Stimulated activated memory B cell treated with anti-CD40 and anti-IgM and Interleukin-4, amounts not matched to agents 10 μg/mL and 1 μg/mL and 100 μg/mL, for 72 hours (primary cell): Measurements from ENCODE around the gene LMBRD2.

Experiments
- ATAC-seq: fragments of 150-1000 bp; cut with Tn5 transposase; 2 replicates; pipeline ENCODE4 v1.10.0; 2021
- H3K27ac Mint-ChIP-seq: one replicate; pipeline ENCODE4 v1.8.0; 2022; ENCODE audit warnings: mild to moderate bottlenecking, mixed read lengths
- H3K27me3 Mint-ChIP-seq: one replicate; pipeline ENCODE4 v1.8.0; 2022; ENCODE audit warnings: mixed read lengths
- H3K36me3 Mint-ChIP-seq: one replicate; pipeline ENCODE4 v1.8.0; 2022; ENCODE audit warnings: mixed read lengths
- H3K4me1 Mint-ChIP-seq: one replicate; pipeline ENCODE4 v1.8.0; 2022; ENCODE audit warnings: mixed read lengths
- H3K4me3 Mint-ChIP-seq: one replicate; pipeline ENCODE4 v1.8.0; 2022; ENCODE audit warnings: mild to moderate bottlenecking, moderate library complexity, mixed read lengths
- H3K9me3 Mint-ChIP-seq: one replicate; pipeline ENCODE4 v1.8.0; 2022; ENCODE audit warnings: mixed read lengths

Gene LMBRD2

DNA sequence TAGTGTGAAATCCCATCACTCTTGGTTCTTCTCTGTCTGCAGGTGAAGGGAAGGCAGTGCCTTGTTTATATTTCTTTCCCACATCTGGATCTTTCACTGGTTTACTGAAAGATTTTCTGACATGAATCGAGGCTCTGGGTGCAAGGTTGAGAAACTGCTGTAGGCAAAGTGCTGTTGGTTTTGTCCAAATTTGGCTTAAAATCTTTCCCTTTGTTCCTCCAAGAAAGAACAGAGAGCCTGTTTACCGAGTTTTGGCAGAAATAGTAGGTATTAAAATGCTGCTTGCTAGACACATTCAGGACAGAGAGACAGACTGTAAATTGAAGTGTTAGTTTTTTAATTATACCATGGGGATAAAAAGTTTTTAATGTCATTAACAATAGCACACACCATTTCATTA lies 21.7 kb upstream of the LMBRD2 start:
- Mint-ChIP-seq H3K4me1 (peaks cover 10% of the 10 kb centered on the region), H3K9me3 (no peaks in the 10 kb centered on the region), H3K27me3 (no peaks in the 10 kb centered on the region), H3K4me3 (no peak overlapping the region), H3K36me3 (peaks cover 69% of the 10 kb centered on the region), H3K27ac (no peak overlapping the region)
- no peak for ATAC-seq

DNA sequence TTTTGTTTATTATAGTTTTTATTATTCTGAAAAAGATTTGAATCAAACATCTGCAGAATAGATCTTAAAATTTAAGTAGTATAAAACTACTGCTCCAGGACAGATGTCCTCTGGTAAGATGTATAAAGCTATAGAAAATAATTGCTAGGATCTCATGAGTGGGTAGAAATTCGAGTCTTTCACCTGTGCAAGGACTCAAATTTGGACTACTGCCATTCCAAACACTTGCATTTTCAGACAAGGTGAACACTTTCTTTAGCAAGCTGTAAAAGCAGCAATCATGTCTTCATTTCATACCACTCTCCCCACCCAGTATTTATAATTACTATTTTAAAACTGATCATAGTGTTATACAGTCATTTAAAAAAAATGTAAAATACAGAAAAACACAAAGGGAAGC lies 20.9 kb upstream of the LMBRD2 start:
- Mint-ChIP-seq H3K36me3 (peaks cover 76% of the 10 kb centered on the region), H3K27me3 (no peaks in the 10 kb centered on the region), H3K4me3 (no peak overlapping the region), H3K9me3 (no peaks in the 10 kb centered on the region), H3K27ac (no peak overlapping the region), H3K4me1 (peaks cover 10% of the 10 kb centered on the region)
- ATAC-seq, result no peak

DNA sequence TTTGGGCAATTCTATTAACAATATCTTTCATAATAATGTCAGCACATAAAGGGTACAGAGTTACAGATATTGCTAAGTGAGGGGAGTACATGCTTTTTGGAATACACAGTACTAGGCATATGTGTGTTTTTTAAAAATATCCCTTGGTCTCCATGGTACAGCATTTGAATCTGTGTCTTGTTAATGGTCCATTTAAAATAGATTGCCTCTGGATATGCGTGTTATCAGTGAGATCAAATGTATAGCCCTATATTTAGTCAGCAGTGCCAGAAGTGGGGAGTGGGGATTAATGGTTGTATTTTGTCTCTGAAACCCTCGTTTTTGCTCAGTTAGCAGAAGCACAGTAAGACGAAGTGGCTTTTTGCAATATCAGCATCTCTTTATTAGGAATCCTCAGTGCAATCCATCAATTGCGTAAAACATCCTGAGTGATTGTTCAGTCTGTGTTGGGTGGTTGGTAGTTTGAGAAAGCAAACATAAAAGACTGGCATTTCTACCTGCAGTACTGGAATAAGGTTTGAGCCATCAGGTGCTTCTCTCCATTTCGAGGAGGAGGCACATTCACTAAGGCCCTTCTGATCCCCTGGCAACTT lies 19.2 kb upstream of the LMBRD2 start:
- no peak overlapping the region for H3K27ac Mint-ChIP-seq
- no peaks in the 10 kb centered on the region for H3K4me1 Mint-ChIP-seq
- no peaks in the 10 kb centered on the region for H3K9me3 Mint-ChIP-seq
- H3K36me3 Mint-ChIP-seq, result peaks cover 81% of the 10 kb centered on the region
- no peak overlapping the region for H3K4me3 Mint-ChIP-seq
- no peaks in the 10 kb centered on the region for H3K27me3 Mint-ChIP-seq
- no peak for ATAC-seq

DNA sequence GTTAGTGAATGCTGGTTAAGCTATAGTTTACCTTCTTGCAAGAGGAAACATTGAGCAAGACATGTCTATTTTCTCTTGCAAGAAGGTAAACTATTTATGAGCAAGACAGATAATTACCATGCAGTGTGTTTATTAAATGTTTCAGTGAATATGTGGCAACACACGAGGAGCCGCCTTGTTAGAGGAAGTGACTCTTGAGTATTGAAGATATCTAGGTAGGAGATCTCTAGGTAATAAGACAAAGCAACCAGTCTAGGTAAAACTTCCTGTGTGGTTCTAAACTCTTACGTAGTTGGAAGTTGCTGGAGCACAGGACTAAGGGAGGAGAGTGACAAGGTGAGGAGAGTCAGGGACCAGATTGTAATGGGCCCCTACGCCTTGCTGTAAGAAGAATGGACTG lies 17.1 kb upstream of the LMBRD2 start:
- Mint-ChIP-seq H3K4me3 (no peak overlapping the region), H3K27ac (no peak overlapping the region), H3K9me3 (no peaks in the 10 kb centered on the region), H3K4me1 (peaks cover 4% of the 10 kb centered on the region), H3K36me3 (peaks cover 70% of the 10 kb centered on the region), H3K27me3 (no peaks in the 10 kb centered on the region)
- ATAC-seq, result no peak

DNA sequence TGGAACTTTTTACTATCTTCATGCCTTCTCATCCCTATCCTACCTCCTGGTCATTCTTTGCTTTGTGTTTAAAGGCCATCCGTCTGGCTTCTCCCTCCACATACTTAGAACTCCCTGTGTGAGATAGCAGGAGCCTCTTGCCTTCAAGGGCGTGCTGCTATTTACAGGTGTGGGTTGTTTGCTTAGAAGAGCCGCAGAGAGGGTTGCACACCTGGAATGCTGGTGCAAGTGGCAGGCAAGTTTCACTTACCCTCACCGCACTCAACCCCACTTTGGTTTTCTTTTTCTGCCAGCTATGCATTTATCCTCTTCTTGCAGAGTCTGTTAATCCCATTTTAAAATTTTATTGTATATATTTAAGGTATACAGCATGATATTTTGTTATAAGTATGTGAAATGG lies 12.8 kb upstream of the LMBRD2 start:
- Mint-ChIP-seq H3K4me1 (peaks cover 13% of the 10 kb centered on the region), H3K4me3 (no peak overlapping the region), H3K27ac (no peak overlapping the region), H3K9me3 (no peaks in the 10 kb centered on the region), H3K36me3 (peaks cover 73% of the 10 kb centered on the region), H3K27me3 (no peaks in the 10 kb centered on the region)
- no peak for ATAC-seq

DNA sequence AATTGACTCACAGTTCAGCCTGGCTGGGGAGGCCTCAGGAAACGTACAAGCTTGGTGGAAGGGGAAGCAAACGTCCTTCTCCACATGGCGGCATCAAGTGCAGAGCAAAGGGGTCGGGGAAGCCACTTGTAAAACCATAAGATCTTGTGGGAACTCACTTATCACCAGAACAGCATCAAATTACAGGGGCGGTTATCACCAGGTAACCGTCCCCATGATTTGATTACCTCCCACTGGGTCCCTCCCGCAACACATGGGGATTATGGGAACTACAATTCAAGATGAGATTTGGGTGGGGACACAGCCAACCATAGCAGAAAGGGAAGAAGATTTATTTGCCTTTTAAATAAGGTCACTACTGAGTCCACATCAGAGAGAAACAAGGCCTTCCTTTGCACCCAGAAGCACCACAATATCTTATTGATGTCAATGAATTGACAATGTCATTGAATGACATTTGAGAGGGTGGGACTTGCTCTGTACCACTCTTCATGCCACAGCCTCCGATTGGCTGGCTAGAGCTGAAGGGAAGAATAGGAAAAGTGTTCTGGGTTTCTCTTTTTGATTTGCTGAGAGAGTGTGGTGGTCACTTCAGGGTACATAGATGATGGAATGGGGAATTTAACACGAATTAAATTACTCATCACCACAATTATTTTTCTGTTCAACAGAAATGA lies 11.3 kb upstream of the LMBRD2 start:
- Mint-ChIP-seq H3K9me3 (no peaks in the 10 kb centered on the region), H3K27ac (no peak overlapping the region)

DNA sequence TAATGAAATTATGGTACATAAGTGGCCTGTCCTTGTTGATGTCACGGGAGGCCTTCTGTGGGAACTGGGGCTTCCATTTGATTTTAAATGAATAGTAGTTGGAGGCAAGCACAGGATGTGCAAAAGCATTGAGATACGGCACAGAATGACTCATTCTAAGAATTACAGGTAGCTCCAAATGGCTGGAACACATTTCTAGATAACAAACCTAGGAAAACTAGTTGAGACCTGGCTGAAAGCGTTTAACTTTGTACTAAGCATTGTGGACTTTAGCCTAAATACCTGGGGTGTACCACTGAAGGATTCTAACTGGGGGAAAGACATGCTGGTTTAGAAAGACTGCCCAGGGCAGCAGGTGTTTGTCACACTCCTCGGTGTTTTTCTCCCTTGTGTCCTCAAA lies 9.7 kb upstream of the LMBRD2 start:
- peaks cover 70% of the 10 kb centered on the region for H3K36me3 Mint-ChIP-seq

More for the DNA sequence above, 11.3 kb upstream of the LMBRD2 start:
- no peak overlapping the region for H3K4me3 Mint-ChIP-seq
- no peaks in the 10 kb centered on the region for H3K27me3 Mint-ChIP-seq
- ATAC-seq, result no peak
- peaks cover 19% of the 10 kb centered on the region for H3K4me1 Mint-ChIP-seq
- peaks cover 73% of the 10 kb centered on the region for H3K36me3 Mint-ChIP-seq

DNA sequence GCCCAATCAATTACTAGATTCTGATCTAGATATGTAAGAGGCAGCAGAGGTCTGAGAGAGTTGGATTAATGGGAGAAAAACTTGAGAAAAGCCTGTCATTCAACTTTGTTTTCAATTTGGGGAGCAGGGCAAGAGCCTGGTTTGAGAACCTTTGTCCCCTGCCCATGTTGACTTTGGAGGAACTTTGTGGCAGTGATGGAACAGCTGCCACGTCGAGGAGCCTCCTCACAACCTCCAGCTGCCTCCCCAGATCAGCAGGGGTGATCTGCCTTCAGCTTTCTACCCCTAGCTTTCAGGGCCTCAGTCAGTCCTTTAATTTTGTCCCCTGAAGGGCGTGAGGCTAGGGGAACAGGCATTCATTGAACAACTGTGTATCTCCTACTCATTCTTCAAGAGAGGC lies 8.9 kb upstream of the LMBRD2 start:
- no peak for ATAC-seq
- Mint-ChIP-seq H3K9me3 (no peaks in the 10 kb centered on the region), H3K27me3 (no peaks in the 10 kb centered on the region), H3K36me3 (peaks cover 71% of the 10 kb centered on the region), H3K4me3 (no peak overlapping the region), H3K4me1 (peaks cover 37% of the 10 kb centered on the region), H3K27ac (no peak overlapping the region)

More for the DNA sequence above, 9.7 kb upstream of the LMBRD2 start:
- no peaks in the 10 kb centered on the region for H3K9me3 Mint-ChIP-seq
- no peak overlapping the region for H3K27ac Mint-ChIP-seq
- H3K4me1 Mint-ChIP-seq, result peaks cover 30% of the 10 kb centered on the region
- H3K4me3 Mint-ChIP-seq, result no peak overlapping the region
- no peaks in the 10 kb centered on the region for H3K27me3 Mint-ChIP-seq
- no peak for ATAC-seq

DNA sequence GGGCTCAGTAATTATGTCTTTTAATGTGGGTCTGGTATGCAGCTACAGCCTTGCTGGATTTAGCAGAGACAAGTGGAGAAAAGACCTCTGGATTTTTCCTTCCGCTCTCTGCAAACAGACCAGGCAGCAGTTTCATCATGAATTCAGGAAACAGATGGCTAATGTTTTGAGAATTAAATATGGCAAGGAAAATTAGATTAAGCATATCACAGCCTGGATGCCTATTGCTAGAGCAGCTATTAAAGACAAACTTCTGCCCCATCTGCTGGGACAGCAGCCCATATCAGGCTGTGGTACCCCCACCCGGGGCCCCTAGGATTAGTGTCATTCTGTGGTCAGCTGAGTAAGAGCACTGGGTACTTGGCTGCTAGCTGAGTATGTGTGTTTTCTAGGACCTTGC lies 6.5 kb upstream of the LMBRD2 start:
- H3K4me1 Mint-ChIP-seq, result peaks cover 45% of the 10 kb centered on the region
- H3K9me3 Mint-ChIP-seq, result no peaks in the 10 kb centered on the region
- H3K27ac Mint-ChIP-seq, result no peak overlapping the region
- ATAC-seq, result no peak
- peaks cover 77% of the 10 kb centered on the region for H3K36me3 Mint-ChIP-seq
- H3K27me3 Mint-ChIP-seq, result no peaks in the 10 kb centered on the region
- no peak overlapping the region for H3K4me3 Mint-ChIP-seq

DNA sequence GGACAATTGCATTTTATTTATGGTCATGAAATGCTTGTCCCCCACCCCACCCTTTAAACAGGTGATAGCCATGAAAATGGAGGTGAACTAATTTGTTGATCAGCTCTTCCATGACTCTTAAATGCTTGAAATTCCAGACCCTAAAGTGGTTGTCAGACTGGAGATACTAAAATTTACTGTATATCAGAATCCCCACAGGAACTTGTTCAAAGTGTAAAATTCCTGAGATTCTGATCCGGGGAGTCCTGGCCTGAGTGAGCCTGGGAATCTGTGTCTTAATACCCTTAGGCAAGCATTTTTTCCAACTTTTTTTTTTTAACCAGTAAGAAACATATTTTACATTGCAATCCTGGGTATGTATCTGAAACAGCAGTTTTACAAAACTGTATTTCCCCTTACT lies 4.9 kb upstream of the LMBRD2 start:
- Mint-ChIP-seq H3K27ac (no peak overlapping the region), H3K4me1 (peaks cover 50% of the 10 kb centered on the region), H3K9me3 (no peaks in the 10 kb centered on the region), H3K4me3 (no peak overlapping the region), H3K36me3 (peaks cover 63% of the 10 kb centered on the region), H3K27me3 (no peaks in the 10 kb centered on the region)
- no peak for ATAC-seq

DNA sequence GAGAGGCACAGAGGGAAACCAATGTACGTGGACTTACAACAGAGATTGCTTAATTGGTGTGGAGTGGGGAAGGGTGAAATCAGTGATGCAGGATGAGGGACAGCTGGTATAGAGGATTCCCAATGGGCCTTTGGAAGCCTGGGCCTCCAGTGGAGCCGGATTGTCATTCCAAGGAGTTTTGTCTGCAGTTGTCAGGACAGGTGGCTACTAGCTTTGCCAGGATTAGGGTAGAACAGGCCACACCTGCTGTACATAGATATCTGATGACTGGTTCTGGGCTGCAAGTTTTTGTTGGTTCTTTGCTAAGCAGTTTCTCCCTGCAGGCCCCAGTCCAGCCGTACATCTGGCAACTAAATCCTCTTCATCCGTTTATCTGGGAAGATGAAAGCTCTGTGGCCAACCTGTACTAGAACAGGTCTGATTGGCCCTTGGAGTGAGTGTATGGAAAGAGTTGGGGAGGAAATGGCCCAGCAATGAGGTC lies 4.5 kb upstream of the LMBRD2 start:
- Mint-ChIP-seq H3K36me3 (peaks cover 59% of the 10 kb centered on the region), H3K4me1 (peaks cover 51% of the 10 kb centered on the region), H3K9me3 (no peaks in the 10 kb centered on the region), H3K4me3 (no peak overlapping the region), H3K27ac (no peak overlapping the region), H3K27me3 (no peaks in the 10 kb centered on the region)
- no peak for ATAC-seq

DNA sequence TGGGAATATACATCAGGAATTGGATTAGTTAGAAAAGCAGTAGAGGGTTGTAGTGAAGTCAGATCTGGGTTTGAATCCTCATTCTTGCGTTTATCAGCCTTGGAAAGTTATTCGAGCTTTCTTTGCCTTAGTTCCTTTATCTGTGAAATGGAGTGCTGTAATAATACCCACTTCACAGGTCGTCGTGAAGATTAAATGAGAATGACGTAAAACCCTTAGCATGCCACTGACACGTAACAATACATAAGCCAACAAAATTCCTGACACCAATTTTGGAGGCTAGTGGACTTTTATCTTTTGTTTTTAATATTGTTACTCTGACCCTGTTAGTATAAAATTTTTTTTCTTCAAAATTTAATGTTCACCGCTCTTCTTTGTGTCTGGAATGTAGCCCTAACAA lies 3.6 kb upstream of the LMBRD2 start:
- Mint-ChIP-seq H3K4me3 (no peak overlapping the region), H3K4me1 (peaks cover 60% of the 10 kb centered on the region), H3K36me3 (peaks cover 59% of the 10 kb centered on the region), H3K9me3 (no peaks in the 10 kb centered on the region), H3K27me3 (no peaks in the 10 kb centered on the region), H3K27ac (no peak overlapping the region)
- ATAC-seq, result no peak

DNA sequence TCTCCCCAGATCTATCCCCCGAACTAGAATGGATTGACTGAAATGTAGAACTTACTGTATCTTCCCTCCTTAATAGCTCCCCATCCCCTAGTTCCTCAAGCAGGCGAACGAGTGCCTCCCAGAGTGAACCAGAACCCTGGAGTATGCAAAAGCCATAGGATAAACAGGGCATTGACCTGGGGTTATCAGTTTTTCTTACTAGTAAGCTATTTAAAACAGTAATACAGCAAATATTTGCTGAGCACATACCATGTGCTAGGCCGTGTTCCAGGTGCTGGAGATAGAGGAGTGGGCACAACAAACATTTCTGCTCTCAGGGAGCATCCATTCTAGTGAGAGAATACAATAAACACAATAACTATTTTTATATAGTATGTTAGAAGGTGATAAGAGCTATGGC lies 2.0 kb upstream of the LMBRD2 start:
- ATAC-seq, result no peak
- Mint-ChIP-seq H3K4me1 (peaks cover 61% of the 10 kb centered on the region), H3K27me3 (no peaks in the 10 kb centered on the region), H3K9me3 (no peaks in the 10 kb centered on the region), H3K36me3 (peaks cover 47% of the 10 kb centered on the region), H3K4me3 (peak overlapping the region; percentile 42), H3K27ac (no peak overlapping the region)

DNA sequence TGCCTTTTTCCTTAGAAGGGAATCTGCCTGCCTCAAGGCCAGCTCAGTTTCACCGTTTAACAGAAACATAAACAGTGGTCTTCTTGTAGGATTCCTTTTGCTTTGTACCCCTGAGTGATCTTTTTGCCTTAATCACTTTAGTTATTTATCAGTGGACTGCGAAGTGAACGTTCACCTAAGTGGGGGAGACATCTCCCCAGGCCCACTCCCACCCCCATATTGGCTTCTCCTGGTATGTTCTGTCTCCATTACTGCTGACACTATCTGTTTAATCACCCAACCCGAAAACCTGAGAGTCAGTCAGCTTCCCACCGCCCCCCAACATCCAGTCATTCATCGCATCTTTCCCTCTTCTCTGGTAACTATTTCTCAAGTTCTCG lies 1.6 kb upstream of the LMBRD2 start:
- peaks cover 57% of the 10 kb centered on the region for H3K4me1 Mint-ChIP-seq
- H3K4me3 Mint-ChIP-seq, result peak overlapping the region; percentile 42
- ATAC-seq, result no peak
- H3K36me3 Mint-ChIP-seq, result peaks cover 42% of the 10 kb centered on the region
- no peak overlapping the region for H3K27ac Mint-ChIP-seq
- H3K9me3 Mint-ChIP-seq, result no peaks in the 10 kb centered on the region
- H3K27me3 Mint-ChIP-seq, result no peaks in the 10 kb centered on the region

DNA sequence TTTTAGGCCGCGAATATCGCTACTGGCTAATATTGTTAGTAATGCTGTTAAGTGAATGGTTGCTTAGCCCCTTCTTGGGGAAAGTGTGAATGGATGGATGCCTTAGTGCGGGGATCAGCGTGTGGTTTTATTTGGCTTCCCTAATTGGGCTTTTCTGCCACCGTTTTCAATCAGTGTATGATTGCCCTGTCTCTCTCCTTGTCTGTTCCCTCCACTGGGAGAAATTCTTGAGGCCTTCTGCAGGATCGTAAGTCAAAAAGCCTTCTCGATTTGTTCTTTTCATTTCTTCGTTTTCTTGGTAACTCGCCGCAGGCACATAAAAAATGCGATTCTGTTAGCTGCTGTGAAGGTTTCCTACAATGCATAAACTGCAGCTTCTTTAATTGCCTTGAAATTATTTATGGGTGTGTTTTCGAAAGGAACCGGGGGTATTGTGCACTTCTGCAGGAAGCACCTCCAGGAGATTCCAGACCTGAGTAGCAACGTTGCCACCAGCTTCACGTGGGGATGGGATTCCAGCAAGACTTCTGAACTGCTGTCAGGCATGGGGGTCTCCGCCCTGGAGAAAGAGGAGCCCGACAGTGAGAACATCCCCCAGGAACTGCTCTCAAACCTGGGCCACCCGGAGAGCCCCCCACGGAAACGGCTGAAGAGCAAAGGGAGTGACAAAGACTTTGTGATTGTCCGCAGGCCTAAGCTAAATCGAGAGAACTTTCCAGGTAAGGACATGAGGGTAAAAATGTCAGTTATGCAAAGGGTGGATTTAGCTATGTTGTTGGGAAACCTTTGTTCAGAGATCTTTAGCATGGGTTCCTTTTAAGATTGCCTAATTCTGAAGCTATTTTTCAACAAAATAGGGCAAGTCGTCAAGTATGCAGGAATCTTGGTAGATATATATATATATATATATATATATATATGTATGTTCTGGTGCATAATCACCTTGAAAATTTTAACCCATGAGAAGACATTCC lies 924 bp upstream of the LMBRD2 start:
- H3K4me3 Mint-ChIP-seq, result peak overlapping the region; percentile 95
- H3K9me3 Mint-ChIP-seq, result no peaks in the 10 kb centered on the region
- ATAC-seq, result no peak
- peaks cover 36% of the 10 kb centered on the region for H3K36me3 Mint-ChIP-seq
- no peaks in the 10 kb centered on the region for H3K27me3 Mint-ChIP-seq
- peaks cover 54% of the 10 kb centered on the region for H3K4me1 Mint-ChIP-seq
- H3K27ac Mint-ChIP-seq, result peak overlapping the region; percentile 87
